Suprapubic skin (tissue), 4 donors: Measurements from ENCODE around the gene NRARP.

ENCODE experiments used
- POLR2A ChIP-seq, 2 donors: fragments of 450-650 bp; IDR thresholded peaks; one replicate each; pipeline ENCODE4 v1.6.1; 2017; ENCODE audit warnings: antibody characterized with exemption in 2 of 2, mild to moderate bottlenecking in 2 of 2, moderate library complexity in 2 of 2
- POLR2AphosphoS5 ChIP-seq, 3 donors: sonication (generic); formaldehyde crosslinking; IDR thresholded peaks; one replicate each; pipeline ENCODE4 v1.6.1; 2017; ENCODE audit warnings: antibody characterized with exemption in 3 of 3

DNA sequence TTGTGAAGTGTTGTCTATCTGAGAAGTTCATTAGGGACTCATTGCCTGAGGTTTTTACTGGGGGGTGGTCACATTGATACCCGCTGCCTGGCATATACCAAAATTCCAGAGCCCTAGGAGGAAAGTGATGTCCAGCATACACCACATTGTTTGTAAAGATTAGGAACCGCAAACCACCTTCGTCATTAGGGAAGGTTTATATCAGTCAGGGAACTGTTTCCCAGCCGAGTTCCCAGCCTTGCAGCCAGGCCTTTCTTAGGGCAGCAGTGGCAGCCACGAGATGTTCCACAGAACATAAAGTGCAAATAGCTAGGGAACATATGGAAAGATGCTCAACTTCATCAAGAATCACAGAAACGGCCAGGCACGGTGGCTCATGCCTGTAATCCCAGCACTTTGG is 40.4 kb upstream of the NRARP start:
- TF ChIP-seq POLR2AphosphoS5 (IDR thresholded peaks at IDR 0.05) = no peak
- TF ChIP-seq POLR2A (IDR thresholded peaks at IDR 0.05) = no peak
